Neural cell (in vitro differentiated cells): ENCODE results near the gene KCNH2. TPM values are rescaled to one million over a fixed set of nuclear protein-coding genes. Genes with fewer than 3 reads are reported as not detected.

Experiments used
- H2AFZ ChIP-seq: fragments of 200-600, 300-800 bp; sonication (generic), shearing (Covaris generic); 2 replicates; pipeline ENCODE4 v1.6.0; 2014; ENCODE audit warnings: low read depth, mild to moderate bottlenecking, antibody characterized with exemption, low read length, moderate library complexity
- H3F3A ChIP-seq: fragments of 200-600 bp; shearing (Covaris generic); 2 replicates; pipeline ENCODE4 v1.6.1; 2016; ENCODE audit warnings: mild to moderate bottlenecking, moderate library complexity, mixed read lengths, antibody characterized with exemption, low read length; ENCODE audit not compliant: insufficient read depth, poor library complexity, severe bottlenecking
- H3K27ac ChIP-seq: fragments of 200-600, 300-800 bp; sonication (generic), shearing (Covaris generic); 2 replicates; pipeline ENCODE4 v1.5.1; 2014; ENCODE audit warnings: mild to moderate bottlenecking, low read length, moderate library complexity
- H3K27me3 ChIP-seq: fragments of 300-800, 200-600 bp; sonication (generic), shearing (Covaris generic); 2 replicates; pipeline ENCODE4 v1.6.0; 2014; ENCODE audit warnings: mild to moderate bottlenecking, low read depth, low read length, moderate library complexity; ENCODE audit not compliant: insufficient read depth
- H3K36me3 ChIP-seq: fragments of 300-800, 200-600 bp; sonication (generic), shearing (Covaris generic); 2 replicates; pipeline ENCODE4 v1.5.1; 2014; ENCODE audit warnings: mild to moderate bottlenecking, antibody characterized with exemption, low read length, moderate library complexity; ENCODE audit not compliant: insufficient read depth
- H3K4me2 ChIP-seq: fragments of 300-800, 200-600 bp; sonication (generic), shearing (Covaris generic); 2 replicates; pipeline ENCODE4 v1.6.0; 2014; ENCODE audit warnings: mild to moderate bottlenecking, low read length
- H3K4me3 ChIP-seq: fragments of 300-800, 200-600 bp; sonication (generic), shearing (Covaris generic); 2 replicates; pipeline ENCODE4 v1.5.1; 2014; ENCODE audit warnings: mild to moderate bottlenecking, low read length, moderate library complexity
- H3K79me2 ChIP-seq: fragments of 200-600 bp; shearing (Covaris generic); replicated peaks from 2 replicates; pipeline ENCODE4 v1.6.0; 2014; ENCODE audit warnings: mild to moderate bottlenecking, low read length, moderate library complexity; ENCODE audit not compliant: insufficient read depth
- H3K9ac ChIP-seq: fragments of 300-800, 200-600 bp; sonication (generic), shearing (Covaris generic); 2 replicates; pipeline ENCODE4 v1.6.1; 2016; ENCODE audit warnings: mild to moderate bottlenecking, low read length, mixed read lengths
- H3K9me2 ChIP-seq: fragments of 200-600 bp; shearing (Covaris generic); 2 replicates; pipeline ENCODE4 v1.6.1; 2016; ENCODE audit warnings: mild to moderate bottlenecking, low read length, mixed read lengths; ENCODE audit not compliant: insufficient read depth
- H3K9me3 ChIP-seq: fragments of 200-600, 300-800 bp; sonication (generic), shearing (Covaris generic); 2 replicates; pipeline ENCODE4 v1.6.1; 2016; ENCODE audit warnings: mild to moderate bottlenecking, mixed run types, low read length, moderate library complexity, mixed read lengths
- H4K20me1 ChIP-seq: fragments of 200-600 bp; shearing (Covaris generic); 2 replicates; pipeline ENCODE4 v1.6.1; 2016; ENCODE audit warnings: mild to moderate bottlenecking, mixed run types; ENCODE audit not compliant: insufficient read depth
- EP300 ChIP-seq: fragments of 450-650 bp; conservative IDR thresholded peaks from 2 replicates; pipeline ENCODE4 v1.6.1; 2014; ENCODE audit warnings: antibody characterized with exemption, mild to moderate bottlenecking, moderate library complexity; ENCODE audit not compliant: poor library complexity, severe bottlenecking
- EZH2 ChIP-seq: fragments of 200-600, 300-800 bp; shearing (Covaris generic), sonication (generic); IDR thresholded peaks from 2 replicates; pipeline ENCODE4 v1.6.1; 2014; ENCODE audit warnings: antibody characterized with exemption, low read length, borderline replicate concordance, mild to moderate bottlenecking; ENCODE audit not compliant: insufficient read depth, poor library complexity, severe bottlenecking
- MXI1 ChIP-seq: fragments of 450-650 bp; conservative IDR thresholded peaks from 2 replicates; pipeline ENCODE4 v1.6.1; 2014; ENCODE audit warnings: antibody characterized with exemption, mild to moderate bottlenecking; ENCODE audit not compliant: poor library complexity, severe bottlenecking
- POLR2AphosphoS5 ChIP-seq: IDR thresholded peaks from 2 replicates; pipeline ENCODE4 v1.6.1; 2012
- RAD21 ChIP-seq: fragments of 450-650 bp; conservative IDR thresholded peaks from 2 replicates; pipeline ENCODE4 v1.6.1; 2014; ENCODE audit warnings: antibody characterized with exemption, mild to moderate bottlenecking, moderate library complexity
- SMC3 ChIP-seq: fragments of 450-650 bp; conservative IDR thresholded peaks from 2 replicates; pipeline ENCODE4 v1.6.1; 2014; ENCODE audit warnings: antibody characterized with exemption, mild to moderate bottlenecking, moderate library complexity; ENCODE audit not compliant: poor library complexity
- TAF1 ChIP-seq: IDR thresholded peaks from 2 replicates; pipeline ENCODE4 v1.6.1; 2012; ENCODE audit warnings: low read depth
- polyA plus RNA-seq: library from polyadenylated mRNA; depleted of rRNA; stranded (reverse); fragments of >200 nt; gene quantifications from 2 replicates; pipeline ENCODE4 v1.2.3, GENCODE V29; 2014
- TF ChIP-seq, protein P1 (sequence below): fragments of 450-650 bp; IDR thresholded peaks from 2 replicates; pipeline ENCODE4 v1.5.1; 2014; ENCODE audit warnings: antibody characterized with exemption, mild to moderate bottlenecking, moderate library complexity; ENCODE audit not compliant: poor library complexity, severe bottlenecking
- TF ChIP-seq, protein P2 (sequence below): IDR thresholded peaks from 2 replicates; pipeline ENCODE4 v1.6.1; 2012; ENCODE audit warnings: borderline replicate concordance

The KCNH2 gene
- polyA plus RNA-seq, 1 donor from 2014 or later, result 24.4 TPM

DNA sequence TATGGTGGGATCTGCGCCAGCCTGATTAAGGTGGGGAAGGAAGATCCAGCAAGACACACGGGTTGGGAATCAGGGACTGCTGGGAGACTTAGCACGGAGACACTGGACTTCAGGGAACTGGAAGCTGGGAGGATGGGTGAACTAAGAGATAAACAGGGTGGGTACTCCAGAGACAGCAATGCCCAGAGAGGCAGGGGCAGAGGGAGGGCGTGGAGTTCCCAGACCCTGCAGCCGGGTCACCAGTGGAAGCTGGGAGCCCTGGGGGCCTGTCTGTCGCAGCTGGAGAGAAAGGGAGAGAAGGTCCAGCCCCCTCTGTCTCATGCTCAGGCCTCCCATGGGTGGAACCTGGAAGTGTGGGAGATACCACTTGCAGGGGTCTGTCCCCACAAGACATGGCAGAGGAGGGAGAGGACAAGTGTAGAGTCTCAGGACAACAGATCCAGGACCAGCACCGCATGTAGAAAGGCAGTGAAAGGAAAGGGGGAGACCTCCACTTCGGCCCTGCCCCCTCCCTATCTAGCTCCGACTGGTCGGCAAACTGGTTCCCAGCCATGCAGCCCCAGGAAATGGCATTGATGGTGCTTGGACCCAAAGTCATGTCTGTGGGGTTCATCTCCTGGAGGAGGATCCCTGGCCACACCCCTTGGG lies 81.4 kb downstream of the KCNH2 start:
- H3K27me3 ChIP-seq, result no peaks in the 10 kb centered on the region
- H3K79me2 ChIP-seq, result no peaks in the 10 kb centered on the region
- H4K20me1 ChIP-seq, result no peaks in the 10 kb centered on the region
- no peak overlapping the region for H3K9ac ChIP-seq
- H3K9me2 ChIP-seq, result no peaks in the 10 kb centered on the region
- no peaks in the 10 kb centered on the region for H3K36me3 ChIP-seq
- no peaks in the 10 kb centered on the region for H3F3A ChIP-seq
- H3K27ac ChIP-seq, result no peak overlapping the region
- no peak overlapping the region for H2AFZ ChIP-seq
- no peak overlapping the region for H3K4me3 ChIP-seq
- TF ChIP-seq SMC3 (no peak), EZH2 (no peak), MXI1 (no peak), TAF1 (no peak), RAD21 (no peak), POLR2AphosphoS5 (no peak), EP300 (no peak)
- TF ChIP-seq, protein P1, sequence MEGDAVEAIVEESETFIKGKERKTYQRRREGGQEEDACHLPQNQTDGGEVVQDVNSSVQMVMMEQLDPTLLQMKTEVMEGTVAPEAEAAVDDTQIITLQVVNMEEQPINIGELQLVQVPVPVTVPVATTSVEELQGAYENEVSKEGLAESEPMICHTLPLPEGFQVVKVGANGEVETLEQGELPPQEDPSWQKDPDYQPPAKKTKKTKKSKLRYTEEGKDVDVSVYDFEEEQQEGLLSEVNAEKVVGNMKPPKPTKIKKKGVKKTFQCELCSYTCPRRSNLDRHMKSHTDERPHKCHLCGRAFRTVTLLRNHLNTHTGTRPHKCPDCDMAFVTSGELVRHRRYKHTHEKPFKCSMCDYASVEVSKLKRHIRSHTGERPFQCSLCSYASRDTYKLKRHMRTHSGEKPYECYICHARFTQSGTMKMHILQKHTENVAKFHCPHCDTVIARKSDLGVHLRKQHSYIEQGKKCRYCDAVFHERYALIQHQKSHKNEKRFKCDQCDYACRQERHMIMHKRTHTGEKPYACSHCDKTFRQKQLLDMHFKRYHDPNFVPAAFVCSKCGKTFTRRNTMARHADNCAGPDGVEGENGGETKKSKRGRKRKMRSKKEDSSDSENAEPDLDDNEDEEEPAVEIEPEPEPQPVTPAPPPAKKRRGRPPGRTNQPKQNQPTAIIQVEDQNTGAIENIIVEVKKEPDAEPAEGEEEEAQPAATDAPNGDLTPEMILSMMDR, result no peak
- TF ChIP-seq, protein P2, sequence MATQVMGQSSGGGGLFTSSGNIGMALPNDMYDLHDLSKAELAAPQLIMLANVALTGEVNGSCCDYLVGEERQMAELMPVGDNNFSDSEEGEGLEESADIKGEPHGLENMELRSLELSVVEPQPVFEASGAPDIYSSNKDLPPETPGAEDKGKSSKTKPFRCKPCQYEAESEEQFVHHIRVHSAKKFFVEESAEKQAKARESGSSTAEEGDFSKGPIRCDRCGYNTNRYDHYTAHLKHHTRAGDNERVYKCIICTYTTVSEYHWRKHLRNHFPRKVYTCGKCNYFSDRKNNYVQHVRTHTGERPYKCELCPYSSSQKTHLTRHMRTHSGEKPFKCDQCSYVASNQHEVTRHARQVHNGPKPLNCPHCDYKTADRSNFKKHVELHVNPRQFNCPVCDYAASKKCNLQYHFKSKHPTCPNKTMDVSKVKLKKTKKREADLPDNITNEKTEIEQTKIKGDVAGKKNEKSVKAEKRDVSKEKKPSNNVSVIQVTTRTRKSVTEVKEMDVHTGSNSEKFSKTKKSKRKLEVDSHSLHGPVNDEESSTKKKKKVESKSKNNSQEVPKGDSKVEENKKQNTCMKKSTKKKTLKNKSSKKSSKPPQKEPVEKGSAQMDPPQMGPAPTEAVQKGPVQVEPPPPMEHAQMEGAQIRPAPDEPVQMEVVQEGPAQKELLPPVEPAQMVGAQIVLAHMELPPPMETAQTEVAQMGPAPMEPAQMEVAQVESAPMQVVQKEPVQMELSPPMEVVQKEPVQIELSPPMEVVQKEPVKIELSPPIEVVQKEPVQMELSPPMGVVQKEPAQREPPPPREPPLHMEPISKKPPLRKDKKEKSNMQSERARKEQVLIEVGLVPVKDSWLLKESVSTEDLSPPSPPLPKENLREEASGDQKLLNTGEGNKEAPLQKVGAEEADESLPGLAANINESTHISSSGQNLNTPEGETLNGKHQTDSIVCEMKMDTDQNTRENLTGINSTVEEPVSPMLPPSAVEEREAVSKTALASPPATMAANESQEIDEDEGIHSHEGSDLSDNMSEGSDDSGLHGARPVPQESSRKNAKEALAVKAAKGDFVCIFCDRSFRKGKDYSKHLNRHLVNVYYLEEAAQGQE, result no peak
- no peak overlapping the region for H3K4me2 ChIP-seq
- no peaks in the 10 kb centered on the region for H3K9me3 ChIP-seq

DNA sequence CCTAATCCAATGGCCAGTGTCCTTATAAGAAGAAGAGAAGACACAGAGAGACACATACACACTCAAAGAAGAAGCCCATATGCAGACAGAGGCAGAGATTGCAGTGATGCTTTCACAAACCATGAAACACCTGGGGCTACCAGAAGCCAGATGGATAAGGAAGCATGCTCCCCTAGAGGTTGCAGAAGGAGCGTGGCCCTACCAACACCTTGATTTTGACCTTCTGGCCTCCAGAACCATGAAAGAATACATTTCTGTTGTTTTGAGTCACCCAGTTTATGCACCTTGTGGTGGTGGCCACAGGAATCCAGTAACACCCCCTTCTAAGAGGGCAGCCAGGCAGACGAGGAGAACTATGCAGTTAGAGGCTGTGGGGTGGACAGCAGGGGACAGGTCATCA lies 82.3 kb downstream of the KCNH2 start:
- H3K4me2 ChIP-seq, result no peak overlapping the region
- TF ChIP-seq POLR2AphosphoS5, result no peak
- TF ChIP-seq TAF1, result no peak
- TF ChIP-seq, protein P2, result no peak
- no peak for TF ChIP-seq MXI1
- no peak for TF ChIP-seq SMC3
- TF ChIP-seq, protein P1, result no peak
- TF ChIP-seq EP300, result no peak
- TF ChIP-seq EZH2, result no peak
- no peak for TF ChIP-seq RAD21
- H3K79me2 ChIP-seq, result no peaks in the 10 kb centered on the region
- no peak overlapping the region for H3K27ac ChIP-seq
- H3K27me3 ChIP-seq, result no peaks in the 10 kb centered on the region
- H3K9ac ChIP-seq, result no peak overlapping the region
- no peaks in the 10 kb centered on the region for H4K20me1 ChIP-seq
- no peaks in the 10 kb centered on the region for H3K9me2 ChIP-seq
- H3K9me3 ChIP-seq, result no peaks in the 10 kb centered on the region
- no peak overlapping the region for H3K4me3 ChIP-seq
- no peaks in the 10 kb centered on the region for H3F3A ChIP-seq
- H3K36me3 ChIP-seq, result no peaks in the 10 kb centered on the region
- H2AFZ ChIP-seq, result no peak overlapping the region
